Measurements from ENCODE around the gene CACNA1A.

DNA sequence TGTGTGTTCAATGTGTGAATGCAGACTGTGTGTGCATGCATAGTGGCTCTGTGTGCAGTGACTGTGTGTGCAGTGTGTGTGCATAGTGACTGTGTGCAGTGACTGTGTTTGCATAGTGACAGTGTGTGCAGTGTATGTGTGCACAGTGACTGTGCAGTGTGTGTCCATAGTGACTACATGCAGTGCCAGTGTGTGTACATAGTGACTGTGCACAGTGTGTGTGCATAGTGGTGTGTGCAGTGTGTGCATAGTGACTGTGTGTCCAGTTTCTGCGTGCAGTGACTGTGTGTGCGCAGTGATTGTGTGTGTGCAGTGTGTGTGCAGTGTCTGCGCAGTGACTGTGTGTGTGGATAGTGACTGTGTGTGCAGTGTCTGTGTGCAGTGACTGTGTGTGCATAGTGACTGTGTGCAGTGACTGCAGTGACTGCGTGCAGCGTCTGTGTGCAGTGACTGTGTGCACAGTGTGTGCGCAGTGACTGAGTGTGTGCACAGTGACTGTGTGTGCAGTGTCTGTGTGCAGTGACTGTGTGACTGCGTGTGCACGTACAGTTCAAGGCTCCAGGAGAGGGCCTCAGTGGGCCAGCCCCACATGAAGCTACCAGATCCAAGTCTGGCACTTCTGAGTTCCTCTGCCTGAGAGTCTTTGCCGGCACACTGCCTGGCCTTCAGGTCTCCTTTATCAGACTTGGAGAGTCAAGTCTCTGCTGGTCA lies 265.8 kb downstream of the CACNA1A start:
- TF ChIP-seq POLR2AphosphoS5 (IDR thresholded peaks at IDR 0.05; ENCODE audit: low read depth, low read length) (no peak), POLR2A (IDR thresholded peaks at IDR 0.05; ENCODE audit: low read depth, low read length) (no peak)
